HepG2 (cell line): ENCODE measurements around the gene ASB7. TPM values are rescaled to one million over a fixed set of nuclear protein-coding genes. Genes with fewer than 3 reads are reported as not detected.

Source experiments
- ATAC-seq: fragments of 200-7000 bp; cut with Tn5 transposase; 3 replicates; pipeline ENCODE4 v1.9.1; 2020; ENCODE audit warnings: mild to moderate bottlenecking, moderate library complexity
- BruUV-seq: library from RNA; stranded (reverse); fragments of 400-500 nt; replicated peaks from 2 replicates; lab custom pipeline; 2021; lab: Mats Ljungman, UMichigan
- CTCF ChIA-PET: fragments of 300-600 bp; formaldehyde crosslinking; extraction: SDS; loops from one replicate; lab custom pipeline; 2021; ENCODE audit warnings: low total read pairs, inconsistent platforms, low intra/inter-chr PET ratio; lab: Yijun Ruan, JAX
- POLR2A ChIA-PET: fragments of 350-600 bp; sonication (Branson Sonifier 250); formaldehyde crosslinking; loops from one replicate; lab custom pipeline; 2020; ENCODE audit warnings: antibody characterized with exemption, inconsistent platforms; lab: Yijun Ruan, JAX
- DNase-seq: peaks from one replicate; pipeline ENCODE4 v3.0.0-alpha.2; 2015; ENCODE audit warnings: low spot score
- FAIRE-seq: peaks from 3 replicates; lab custom pipeline; 2011; peaks lifted over from hg19 to GRCh38; lab: Jason Lieb, UNC
- H2AFZ ChIP-seq: one replicate; pipeline ENCODE4 v1.6.1; 2011; ENCODE audit warnings: low read length, inconsistent platforms
- H3K27ac ChIP-seq: fragments of 300-600 bp; 3 replicates; pipeline ENCODE4 v1.8.0; 2011; ENCODE audit warnings: mixed run types, mild to moderate bottlenecking, mixed read lengths, low read length, inconsistent platforms; ENCODE audit not compliant: insufficient read depth; ENCODE audit errors: extremely low read length
- H3K27me3 ChIP-seq, 2 experiments: fragments of 200-600 bp in 1 of 2; 2 replicates in 1 of 2; 3 replicates in 1 of 2; pipeline versions ENCODE4 v1.6.0 to v1.8.0; 2011; ENCODE audit warnings: low read length in 2 of 2, mild to moderate bottlenecking in 2 of 2, moderate library complexity in 2 of 2, inconsistent platforms in 1 of 2; ENCODE audit not compliant: insufficient read depth in 2 of 2, control insufficient read depth in 1 of 2
- H3K36me3 ChIP-seq, 2 experiments: fragments of 200-600 bp in 1 of 2; replicated peaks in 1 of 2; 2 replicates in 1 of 2; 3 replicates in 1 of 2; pipeline versions ENCODE4 v1.5.1 to v1.8.0; 2011; ENCODE audit warnings: low read length in 2 of 2, inconsistent platforms in 1 of 2; ENCODE audit not compliant: insufficient read depth in 2 of 2, control insufficient read depth in 1 of 2
- H3K4me1 ChIP-seq: 2 replicates; pipeline ENCODE4 v1.5.1; 2012; ENCODE audit warnings: low read length, inconsistent platforms; ENCODE audit not compliant: insufficient read depth
- H3K4me2 ChIP-seq: 2 replicates; pipeline ENCODE4 v1.6.0; 2011; ENCODE audit warnings: low read depth, low read length, inconsistent platforms
- H3K4me3 ChIP-seq, 3 experiments: fragments of 200-600 bp in 1 of 3; sonication (generic), shearing (Covaris generic) in 1 of 3; replicated peaks in 1 of 3; 2 replicates each; pipeline ENCODE4 v1.5.1; 2011 to 2016; ENCODE audit warnings: low read length in 3 of 3, inconsistent platforms in 2 of 3, low read depth in 2 of 3, mild to moderate bottlenecking in 2 of 3, control low read depth in 1 of 3, mixed read lengths in 1 of 3; ENCODE audit not compliant: insufficient read depth in 1 of 3
- H3K79me2 ChIP-seq: one replicate; pipeline ENCODE4 v1.6.1; 2011; ENCODE audit warnings: low read length, inconsistent platforms; ENCODE audit not compliant: insufficient read depth
- H3K9ac ChIP-seq: 2 replicates; pipeline ENCODE4 v1.6.0; 2011; ENCODE audit warnings: mild to moderate bottlenecking, low read depth, low read length, inconsistent platforms; ENCODE audit not compliant: insufficient read depth
- H3K9me3 ChIP-seq: 2 replicates; pipeline ENCODE4 v1.5.1; 2012; ENCODE audit warnings: mild to moderate bottlenecking, low read length
- H4K20me1 ChIP-seq: 2 replicates; pipeline ENCODE4 v1.6.0; 2011; ENCODE audit warnings: inconsistent platforms, mild to moderate bottlenecking, low read length, moderate library complexity; ENCODE audit not compliant: insufficient read depth
- ASH2L ChIP-seq: fragments of 300-600, 200-600 bp; sonication (generic); IDR thresholded peaks from 2 replicates; pipeline ENCODE4 v1.7.0; 2017; ENCODE audit warnings: low read depth, mild to moderate bottlenecking, moderate library complexity, mixed read lengths, low read length; ENCODE audit not compliant: insufficient read length
- ATAD3A ChIP-seq: sonication (generic); formaldehyde crosslinking; IDR thresholded peaks from 2 replicates; pipeline ENCODE4 v1.4.0; 2020; ENCODE audit warnings: missing genetic modification reagents
- FOXK2 ChIP-seq: fragments of 450-650 bp; IDR thresholded peaks from 2 replicates; pipeline ENCODE4 v1.6.1; 2016
- GTF3A ChIP-seq: sonication (generic); formaldehyde crosslinking; conservative IDR thresholded peaks from 2 replicates; pipeline ENCODE4 v1.4.0; 2020; ENCODE audit warnings: mild to moderate bottlenecking, missing genetic modification reagents
- KDM5A ChIP-seq: fragments of 200-600 bp; sonication (generic); IDR thresholded peaks from 2 replicates; pipeline ENCODE4 v1.7.0; 2018; ENCODE audit warnings: antibody characterized with exemption, mild to moderate bottlenecking, low read length, borderline replicate concordance
- NR3C1 ChIP-seq: sonication (generic); formaldehyde crosslinking; IDR thresholded peaks from 2 replicates; pipeline ENCODE4 v1.4.0; 2020; ENCODE audit warnings: missing genetic modification reagents
- POLR2AphosphoS5 ChIP-seq: IDR thresholded peaks from 2 replicates; pipeline ENCODE4 v1.6.1; 2012; ENCODE audit warnings: low read depth, low read length
- RFX5 ChIP-seq: IDR thresholded peaks from 2 replicates; pipeline ENCODE4 v1.6.1; 2011; ENCODE audit warnings: low read depth, low read length, improper control_type of control experiment
- SMARCE1 ChIP-seq: fragments of 450-650 bp; IDR thresholded peaks from 2 replicates; pipeline ENCODE4 v1.6.1; 2017; ENCODE audit warnings: borderline replicate concordance
- SOX6 ChIP-seq, 2 experiments: fragments of 450-650 bp in 1 of 2; sonication (generic) in 1 of 2; formaldehyde crosslinking in 1 of 2; IDR thresholded peaks; 2 replicates each; pipeline versions ENCODE4 v1.4.0 to v1.6.1; 2017 to 2020; ENCODE audit warnings: antibody characterized with exemption in 1 of 2, mild to moderate bottlenecking in 1 of 2, missing genetic modification reagents in 1 of 2
- ZBTB42 ChIP-seq: sonication (generic); formaldehyde crosslinking; IDR thresholded peaks from 2 replicates; pipeline ENCODE4 v1.5.0; 2020; ENCODE audit warnings: mild to moderate bottlenecking, missing genetic modification reagents
- ZMAT5 ChIP-seq: sonication (generic); formaldehyde crosslinking; IDR thresholded peaks from 2 replicates; pipeline ENCODE4 v1.5.0; 2020; ENCODE audit warnings: mild to moderate bottlenecking, low read depth, missing genetic modification reagents, borderline replicate concordance
- ZNF720 ChIP-seq: sonication (generic); formaldehyde crosslinking; IDR thresholded peaks from 2 replicates; pipeline ENCODE4 v1.4.0; 2020; ENCODE audit warnings: missing genetic modification reagents
- WGBS: methylation state at CpG from one replicate; pipeline ENCODE4 v1.1.6; 2017; ENCODE audit warnings: low lambda C conversion rate; 5-methylcytosine and 5-hydroxymethylcytosine counted together
- in situ Hi-C: cut with HindIII; loops from 2 replicates; pipeline ENCODE4 v1.10.0; 2017; ENCODE audit warnings: low pct_unique_long_range_greater_than_20kb; ENCODE audit not compliant: extremely low pct_ligation_motif_present
- intact Hi-C: fragments of 100-400 bp; cut with micrococcal nuclease; formaldehyde crosslinking; loops from one replicate; pipeline ENCODE4 v1.10.0; 2022; ENCODE audit not compliant: unreplicated experiment
- polyA plus RNA-seq, 8 experiments: library from polyadenylated mRNA; depleted of rRNA in 3 of 8; stranded (reverse) in 7 of 8; unstranded in 1 of 8; fragments of >200 nt; fragmentation: Illumina TruSeq in 4 of 8; extraction: Trizol in 4 of 8; gene quantifications; 2 replicates each; pipeline versions ENCODE4 v1.2.1 to v1.2.3, GENCODE V29; 2011 to 2016; ENCODE audit warnings: low read depth in 4 of 8, missing spikeins in 1 of 8, mixed read lengths in 1 of 8; ENCODE audit not compliant: insufficient read depth in 1 of 8
- total RNA-seq, 5 experiments: library from RNA; depleted of rRNA; stranded (reverse); fragments of >200 nt; fragmentation: Illumina TruSeq; extraction: Trizol; gene quantifications; 2 replicates each; pipeline ENCODE4 v1.2.3, GENCODE V29; 2016; ENCODE audit warnings: low read depth in 1 of 5
- TF ChIP-seq, protein P1 (sequence below): sonication (generic); formaldehyde crosslinking; IDR thresholded peaks from 2 replicates; pipeline ENCODE4 v1.5.1; 2020; ENCODE audit warnings: mild to moderate bottlenecking, missing genetic modification reagents, moderate library complexity

The ASB7 gene
- total and polyA plus RNA-seq, 2 of the 13 experiments (the other 11 are each of a cell fraction or from before 2014, with no cell fraction given) = 7.7 to 12.1 TPM

- ATAC-seq (no peak), DNase-seq (no peak), FAIRE-seq (no peak)
- no TSS peak for BruUV-seq
- TF ChIP-seq ASH2L (no peak), NR3C1 (CRISPR knock-in tag) (no peak)
- H3K4me3 ChIP-seq = no peak overlapping the region
- intact Hi-C loops (no loop called here), in situ Hi-C loops (no loop called here)
- no peaks in the 10 kb centered on the region for H4K20me1 ChIP-seq
- no peak overlapping the region for H3K27ac ChIP-seq
- no peaks in the 10 kb centered on the region; a peak in 1 of 5 replicates for H3K27me3 ChIP-seq
- H3K9me3 ChIP-seq = no peaks in the 10 kb centered on the region; the same call in 1 of the 2 replicates
- peaks cover 58% of the 10 kb centered on the region for H3K79me2 ChIP-seq
- 97% methylated on average over 7 of the region's 7 CpGs for WGBS
- no peak overlapping the region for H3K9ac ChIP-seq
- ChIA-PET POLR2A (no interaction called here), CTCF (no interaction called here)
- no peaks in the 10 kb centered on the region for H3K36me3 ChIP-seq
- no peak overlapping the region for H2AFZ ChIP-seq
- H3K4me2 ChIP-seq = no peak overlapping the region
- peaks cover 24% of the 10 kb centered on the region for H3K4me1 ChIP-seq
Measured at GRCh38 chr15:100596792-100597191, 5.6 kb upstream of the ASB7 start.

- ATAC-seq (no peak), FAIRE-seq (no peak), DNase-seq (no peak)
- no peaks in the 10 kb centered on the region for H3K36me3 ChIP-seq
- ChIA-PET CTCF (no interaction called here), POLR2A (no interaction called here)
- H3K4me3 ChIP-seq = no peak overlapping the region
- no peak overlapping the region for H3K9ac ChIP-seq
- no peaks in the 10 kb centered on the region for H3K9me3 ChIP-seq
- intact Hi-C loops = no loop called here
- 93% methylated on average over 3 of the region's 3 CpGs for WGBS
- H3K4me1 ChIP-seq = peaks cover 24% of the 10 kb centered on the region
- no TSS peak for BruUV-seq
- no peak overlapping the region for H3K27ac ChIP-seq
- H3K79me2 ChIP-seq = peaks cover 57% of the 10 kb centered on the region
- H3K4me2 ChIP-seq = no peak overlapping the region
- H2AFZ ChIP-seq = no peak overlapping the region
- no peaks in the 10 kb centered on the region for H4K20me1 ChIP-seq
- no peaks in the 10 kb centered on the region; a peak in 1 of 5 replicates for H3K27me3 ChIP-seq
- in situ Hi-C loops = no loop called here
- TF ChIP-seq POLR2AphosphoS5 = no peak
- TF ChIP-seq SMARCE1 = no peak
- no peak for TF ChIP-seq ZMAT5
- TF ChIP-seq FOXK2 = no peak
- TF ChIP-seq, protein P1, sequence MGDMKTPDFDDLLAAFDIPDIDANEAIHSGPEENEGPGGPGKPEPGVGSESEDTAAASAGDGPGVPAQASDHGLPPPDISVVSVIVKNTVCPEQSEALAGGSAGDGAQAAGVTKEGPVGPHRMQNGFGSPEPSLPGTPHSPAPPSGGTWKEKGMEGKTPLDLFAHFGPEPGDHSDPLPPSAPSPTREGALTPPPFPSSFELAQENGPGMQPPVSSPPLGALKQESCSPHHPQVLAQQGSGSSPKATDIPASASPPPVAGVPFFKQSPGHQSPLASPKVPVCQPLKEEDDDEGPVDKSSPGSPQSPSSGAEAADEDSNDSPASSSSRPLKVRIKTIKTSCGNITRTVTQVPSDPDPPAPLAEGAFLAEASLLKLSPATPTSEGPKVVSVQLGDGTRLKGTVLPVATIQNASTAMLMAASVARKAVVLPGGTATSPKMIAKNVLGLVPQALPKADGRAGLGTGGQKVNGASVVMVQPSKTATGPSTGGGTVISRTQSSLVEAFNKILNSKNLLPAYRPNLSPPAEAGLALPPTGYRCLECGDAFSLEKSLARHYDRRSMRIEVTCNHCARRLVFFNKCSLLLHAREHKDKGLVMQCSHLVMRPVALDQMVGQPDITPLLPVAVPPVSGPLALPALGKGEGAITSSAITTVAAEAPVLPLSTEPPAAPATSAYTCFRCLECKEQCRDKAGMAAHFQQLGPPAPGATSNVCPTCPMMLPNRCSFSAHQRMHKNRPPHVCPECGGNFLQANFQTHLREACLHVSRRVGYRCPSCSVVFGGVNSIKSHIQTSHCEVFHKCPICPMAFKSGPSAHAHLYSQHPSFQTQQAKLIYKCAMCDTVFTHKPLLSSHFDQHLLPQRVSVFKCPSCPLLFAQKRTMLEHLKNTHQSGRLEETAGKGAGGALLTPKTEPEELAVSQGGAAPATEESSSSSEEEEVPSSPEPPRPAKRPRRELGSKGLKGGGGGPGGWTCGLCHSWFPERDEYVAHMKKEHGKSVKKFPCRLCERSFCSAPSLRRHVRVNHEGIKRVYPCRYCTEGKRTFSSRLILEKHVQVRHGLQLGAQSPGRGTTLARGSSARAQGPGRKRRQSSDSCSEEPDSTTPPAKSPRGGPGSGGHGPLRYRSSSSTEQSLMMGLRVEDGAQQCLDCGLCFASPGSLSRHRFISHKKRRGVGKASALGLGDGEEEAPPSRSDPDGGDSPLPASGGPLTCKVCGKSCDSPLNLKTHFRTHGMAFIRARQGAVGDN (CRISPR knock-in tag) = no peak
- TF ChIP-seq KDM5A = no peak
- no peak for TF ChIP-seq RFX5
- TF ChIP-seq GTF3A (CRISPR knock-in tag) = no peak
- TF ChIP-seq ZNF720 = no peak
- no peak for TF ChIP-seq ATAD3A (CRISPR knock-in tag)
- no peak for TF ChIP-seq SOX6 (IDR thresholded peaks at IDR 0.05)
- no peak for TF ChIP-seq SOX6 (CRISPR knock-in tag; IDR thresholded peaks at IDR 0.05)
- no peak for TF ChIP-seq ZBTB42
Measured at GRCh38 chr15:100597862-100598261, 4.5 kb upstream of the ASB7 start.
